GM21619 (cell line): ENCODE results near the gene TENM3.

ENCODE experiments used
- ATAC-seq: cut with Tn5 transposase; IDR thresholded peaks from one replicate; pipeline ENCODE4 v1.9.1; 2021; ENCODE audit not compliant: unreplicated experiment

TENM3 gene

DNA sequence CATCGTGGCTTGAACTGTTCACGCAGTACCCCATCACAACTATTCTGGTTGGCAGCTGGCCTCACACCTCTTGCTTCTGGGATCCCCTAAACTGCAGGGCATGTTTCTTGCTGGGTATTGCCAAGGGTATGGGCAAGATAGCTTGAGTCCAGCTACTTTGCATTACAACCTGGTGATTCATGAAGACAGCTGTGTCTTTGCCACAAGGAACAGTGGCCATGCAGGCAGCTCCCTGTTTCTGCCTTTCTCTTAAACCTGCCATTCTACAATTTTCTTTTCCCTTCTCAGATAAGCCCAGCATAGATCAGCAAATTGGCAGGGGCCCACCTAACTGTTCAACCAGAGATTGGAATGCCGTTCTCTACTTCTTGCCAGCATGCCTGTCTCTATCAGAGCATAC is 42.8 kb downstream of the TENM3 start:
- no peak for ATAC-seq

DNA sequence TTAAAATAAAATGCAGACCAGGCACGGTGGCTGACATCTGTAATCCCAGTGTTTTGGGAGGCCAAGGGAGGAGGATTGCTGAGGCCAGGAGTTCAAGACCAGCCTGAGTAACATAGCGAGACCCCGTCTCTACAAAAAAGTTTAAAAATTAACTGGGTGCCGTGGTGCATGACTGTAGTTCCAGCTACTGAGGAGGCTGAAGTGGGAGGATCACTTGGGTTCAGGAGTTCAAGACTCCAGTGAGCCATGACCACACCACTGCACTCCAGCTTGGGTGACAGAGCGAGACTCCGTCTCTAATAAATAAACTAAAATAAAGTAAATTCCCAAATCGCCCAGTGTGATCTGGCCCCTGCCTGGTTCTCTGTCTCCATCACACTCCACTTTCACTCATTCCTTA is 43.7 kb downstream of the TENM3 start:
- no peak for ATAC-seq

DNA sequence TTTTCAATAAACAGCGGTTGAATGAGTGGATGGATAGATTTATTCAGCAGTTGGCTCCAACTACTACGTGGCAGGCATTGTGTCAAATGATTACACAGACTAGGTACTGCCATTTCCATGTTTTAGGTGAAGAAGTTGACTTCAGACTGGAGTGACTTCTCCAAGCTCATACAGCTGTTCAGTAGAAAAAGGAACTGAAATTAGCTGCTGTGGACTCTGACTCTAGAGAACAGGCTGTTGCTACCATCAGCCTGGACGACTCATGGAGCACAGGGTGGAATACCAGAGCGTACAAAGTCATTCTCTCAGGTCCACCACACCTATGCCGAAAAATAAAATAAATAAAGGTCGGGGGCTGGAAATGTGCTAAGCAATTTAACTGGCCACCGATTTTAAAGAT is 45.3 kb downstream of the TENM3 start:
- ATAC-seq, result no peak

DNA sequence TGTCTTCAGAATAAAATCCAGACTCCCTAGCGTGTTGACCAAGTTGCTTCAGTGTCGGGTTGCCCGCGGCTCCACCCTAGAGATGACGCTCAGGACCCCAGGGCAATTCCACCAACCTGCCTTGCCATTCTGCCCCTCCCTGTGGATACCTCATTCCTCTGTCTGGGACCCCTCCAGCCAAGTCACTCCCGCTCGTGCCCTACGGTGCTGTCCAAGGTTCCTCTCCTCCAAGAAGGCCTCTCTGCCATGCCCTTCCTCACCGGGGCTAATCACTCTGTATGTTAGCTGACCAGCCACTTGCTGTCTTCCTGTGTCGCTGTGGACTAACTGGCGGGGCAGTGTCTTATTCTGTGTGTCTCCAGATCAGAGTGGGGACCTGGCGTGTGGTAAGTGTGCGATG is 46.6 kb downstream of the TENM3 start:
- no peak for ATAC-seq

DNA sequence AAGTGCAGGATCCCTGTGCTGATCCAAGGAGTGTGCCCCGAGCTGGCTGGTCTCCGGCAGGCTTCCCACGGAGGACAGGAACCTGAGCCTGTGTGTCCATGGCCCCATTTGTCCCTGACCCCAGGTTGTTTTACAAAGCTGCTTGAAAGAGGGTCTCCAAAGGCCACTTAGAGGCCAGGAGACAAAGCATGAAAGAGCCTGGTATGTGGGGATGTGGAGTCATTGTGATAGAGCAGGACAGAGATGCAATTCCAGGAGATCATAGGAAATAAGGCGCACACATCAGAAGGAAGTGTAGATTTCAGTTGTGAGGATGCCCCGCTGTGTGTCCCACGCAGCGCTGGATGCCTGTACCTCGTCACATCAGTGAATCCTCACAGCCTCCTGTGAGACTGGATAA is 48.0 kb downstream of the TENM3 start:
- ATAC-seq, result no peak

DNA sequence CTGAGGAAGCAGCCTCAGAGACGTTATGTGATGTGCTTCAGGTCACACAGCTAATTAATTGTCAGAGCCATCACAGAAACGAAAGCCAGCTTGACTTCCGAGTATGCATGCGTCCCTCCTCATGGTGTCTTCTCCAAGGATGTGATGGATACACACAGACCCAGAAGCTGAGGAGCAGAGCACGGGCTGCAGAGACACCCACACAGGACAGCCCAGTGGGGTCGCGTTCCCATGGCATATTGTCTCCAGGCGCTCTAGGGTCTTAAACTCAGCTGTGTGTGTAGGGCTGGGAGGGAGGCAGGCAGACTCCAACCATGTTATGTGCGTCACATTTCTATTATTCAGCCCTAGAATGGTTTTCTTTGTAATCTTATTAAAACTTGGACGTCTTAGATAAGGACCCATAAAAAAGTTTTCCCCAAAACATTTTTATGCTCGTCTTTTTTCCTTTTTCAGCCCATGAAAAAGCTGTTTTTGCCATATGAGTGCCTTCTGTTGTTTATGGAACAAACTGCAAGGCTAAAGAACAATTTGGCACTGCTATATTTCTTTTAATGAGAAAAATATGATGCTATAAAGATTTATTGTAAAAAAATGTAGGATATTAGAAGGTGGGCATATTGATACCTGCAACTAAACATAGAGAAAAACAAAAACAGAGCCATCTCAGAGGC is 48.5 kb downstream of the TENM3 start:
- no peak for ATAC-seq

DNA sequence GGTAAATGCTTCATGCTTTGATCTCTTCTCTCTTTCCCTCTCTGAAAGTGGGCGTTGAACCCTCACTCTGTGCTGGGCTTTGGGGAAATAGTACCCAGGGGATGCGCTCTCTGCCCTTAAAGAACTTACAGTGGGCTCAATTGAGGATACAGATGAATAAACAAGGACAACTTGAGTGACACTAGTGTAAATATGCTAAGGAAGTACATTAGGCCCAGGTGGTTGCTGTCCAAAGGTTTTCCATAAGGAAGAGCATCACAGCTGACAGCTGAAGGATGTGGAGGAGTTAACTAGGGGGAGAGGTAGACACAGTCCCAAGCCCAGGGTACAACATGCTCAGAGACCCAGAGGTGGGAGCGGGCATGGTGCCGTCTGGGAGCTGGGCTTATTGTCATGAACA is 49.4 kb downstream of the TENM3 start:
- ATAC-seq, result no peak

DNA sequence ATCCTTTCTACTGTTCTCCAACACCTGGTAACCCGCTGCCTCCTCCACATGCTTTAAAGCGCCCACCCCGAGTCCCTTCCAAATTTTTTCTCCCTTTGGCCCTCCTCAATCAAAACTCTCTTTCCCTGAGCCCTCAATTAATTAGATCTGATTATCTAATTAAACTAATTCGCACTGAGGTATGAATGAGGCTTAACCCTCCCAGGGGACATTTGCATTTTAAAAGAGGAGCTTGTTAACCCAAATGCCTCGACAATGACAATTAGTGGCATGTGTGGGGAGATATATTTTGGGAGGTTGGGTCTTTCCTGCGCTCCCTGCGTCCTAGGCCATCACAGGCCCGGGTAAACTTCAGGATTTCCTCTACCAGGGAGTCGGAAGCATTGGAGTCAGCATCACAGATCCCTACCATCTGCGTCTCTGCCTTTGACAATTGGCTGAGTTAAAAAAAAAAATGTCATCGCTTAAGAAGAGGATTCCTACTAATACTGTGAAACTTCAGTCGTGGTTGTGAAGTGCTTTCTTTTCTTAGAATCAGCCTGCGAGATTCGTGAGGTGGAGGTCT is 50.6 kb downstream of the TENM3 start:
- ATAC-seq, result no peak

DNA sequence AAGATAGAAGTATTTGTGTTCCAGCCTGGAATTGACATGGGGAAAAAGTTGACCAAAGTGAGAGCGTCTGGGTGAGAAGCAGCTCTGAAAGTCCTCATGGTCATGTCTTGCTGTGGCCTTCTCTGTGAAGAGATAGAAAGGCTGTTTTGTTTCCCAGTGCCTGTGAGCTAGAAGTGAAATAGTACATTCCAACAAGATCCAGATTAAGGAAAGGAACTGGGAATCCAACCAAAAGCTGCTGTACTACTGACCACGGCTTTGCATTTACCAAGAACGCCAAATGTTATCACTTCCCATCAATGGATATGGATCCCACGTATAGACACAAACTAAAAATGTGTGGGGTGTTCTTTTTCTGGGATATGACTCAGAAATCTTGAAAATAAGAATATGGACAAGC is 51.2 kb downstream of the TENM3 start:
- ATAC-seq, result no peak

DNA sequence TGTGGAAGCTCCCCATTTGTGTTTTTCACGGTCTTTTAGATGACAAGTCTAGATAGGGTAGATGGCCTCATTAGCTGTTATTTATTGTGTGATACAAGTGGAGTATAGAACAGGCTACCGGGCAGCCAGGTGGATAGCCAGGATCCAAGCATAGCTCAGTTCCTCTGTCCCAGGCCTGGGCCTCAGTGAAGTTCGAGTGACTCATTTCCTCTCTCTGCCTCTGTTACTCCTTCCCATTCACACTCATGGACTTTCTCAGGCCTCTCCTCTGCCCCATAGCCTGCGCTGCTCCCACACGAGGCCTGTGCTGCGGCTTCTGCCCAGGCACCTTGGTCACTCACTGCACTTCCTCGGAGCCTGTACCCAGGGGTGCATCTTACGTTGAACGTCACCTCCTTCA is 54.5 kb downstream of the TENM3 start:
- ATAC-seq, result no peak

DNA sequence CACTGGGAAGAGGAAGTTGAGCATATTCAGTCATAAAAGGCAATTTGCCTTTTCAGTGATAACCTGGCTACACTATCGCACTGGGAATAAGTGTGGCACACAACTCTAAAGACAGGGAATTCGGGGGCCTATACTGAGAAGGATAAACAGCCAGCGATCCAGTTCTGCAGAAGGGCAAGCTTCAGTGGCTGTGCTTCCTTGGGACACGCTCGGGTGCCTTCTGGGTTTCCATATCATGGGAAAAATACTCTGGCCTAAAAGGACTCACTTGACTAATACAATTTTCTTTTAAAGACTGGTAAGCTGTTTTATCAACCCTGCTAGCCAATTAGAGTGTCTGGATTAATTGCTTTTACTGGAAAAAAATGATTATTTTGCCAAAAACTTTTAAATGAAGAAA is 58.5 kb downstream of the TENM3 start:
- no peak for ATAC-seq

DNA sequence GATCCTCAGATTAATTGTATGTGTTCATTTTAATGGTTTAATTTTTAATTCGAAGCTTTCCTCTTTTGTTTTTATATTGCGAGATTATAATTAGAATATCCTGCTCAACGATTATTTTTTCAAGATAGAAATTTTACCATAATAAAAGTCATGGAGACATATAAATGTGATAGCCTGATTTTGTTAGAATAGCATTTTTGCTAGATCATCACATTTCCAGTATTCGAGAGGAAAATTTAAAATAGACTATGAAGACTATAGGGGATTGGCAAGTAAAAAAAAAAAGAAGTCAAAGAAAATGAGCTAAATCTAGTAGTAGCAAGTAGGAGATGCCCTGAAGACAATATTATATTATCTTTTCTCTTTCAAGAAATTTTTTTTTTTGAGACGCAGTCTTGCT is 60.6 kb downstream of the TENM3 start:
- ATAC-seq, result no peak

DNA sequence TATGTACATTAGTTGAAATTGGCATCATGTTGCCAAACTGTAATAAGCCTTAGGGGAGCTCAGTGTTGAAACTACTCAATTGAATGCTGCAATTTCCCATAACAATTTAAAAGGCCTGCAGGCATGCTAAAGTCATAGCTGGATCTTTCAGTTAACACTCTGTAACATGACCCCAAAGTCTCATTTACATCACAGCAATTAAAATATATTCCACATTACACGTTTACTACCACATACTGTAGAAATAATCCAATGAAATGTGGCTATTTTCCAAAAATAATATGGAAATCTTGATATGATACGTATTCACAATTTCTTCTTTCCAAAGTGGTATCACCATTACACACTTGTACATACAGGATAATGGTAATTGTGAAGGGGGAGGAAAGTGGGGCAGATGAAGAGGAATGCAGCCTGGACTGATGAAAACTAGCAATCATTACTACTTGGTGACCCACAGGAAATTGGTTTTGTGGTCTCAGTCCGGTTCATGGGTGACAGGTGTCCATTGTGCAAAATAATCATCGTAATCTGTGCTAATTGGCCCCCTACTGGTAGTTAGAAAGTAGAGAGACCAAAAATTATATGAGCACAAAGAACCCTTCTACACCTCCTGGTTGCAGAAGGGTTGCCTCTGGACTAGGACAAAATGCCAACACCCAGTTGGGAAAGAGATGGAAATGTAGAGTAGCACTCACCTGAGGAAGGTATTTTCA is 63.7 kb downstream of the TENM3 start:
- ATAC-seq, result no peak

DNA sequence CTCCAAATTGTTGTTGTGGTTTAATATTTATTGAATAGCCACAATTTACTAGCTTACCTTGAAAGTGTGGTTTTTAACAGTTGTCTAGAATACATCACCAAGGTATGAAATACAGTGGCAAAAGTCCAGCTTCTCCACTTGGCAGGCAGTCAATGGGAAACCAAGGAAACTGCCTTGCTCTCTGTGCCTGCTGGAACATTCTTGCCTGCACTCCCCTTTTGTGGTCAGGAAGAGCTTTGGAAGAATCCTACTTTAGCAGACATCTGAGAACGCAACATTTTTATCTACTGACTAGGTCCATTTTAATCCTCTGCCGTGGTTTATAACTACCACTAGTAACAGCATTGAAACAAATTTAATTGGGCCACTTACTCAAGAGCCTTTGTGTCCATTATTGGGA is 64.5 kb downstream of the TENM3 start:
- no peak for ATAC-seq

DNA sequence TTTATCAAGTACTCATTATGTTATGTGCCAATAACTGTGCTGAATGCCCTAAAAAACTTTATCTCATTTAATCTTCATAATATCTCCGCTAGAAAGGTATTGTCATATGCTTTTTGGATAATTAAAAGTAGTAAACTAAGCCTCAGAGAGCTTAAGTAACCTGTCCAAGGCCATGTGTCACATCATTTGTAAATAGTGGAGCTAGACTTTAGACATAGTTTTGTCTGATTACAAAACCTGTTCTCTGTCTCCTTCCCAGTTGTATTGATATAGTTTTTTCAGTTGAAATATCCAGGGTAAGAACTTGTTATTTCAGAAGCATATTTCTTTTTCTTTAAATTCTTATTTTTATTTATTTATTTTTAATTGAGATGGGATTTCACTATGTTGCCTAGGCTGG is 66.7 kb downstream of the TENM3 start:
- no peak for ATAC-seq

DNA sequence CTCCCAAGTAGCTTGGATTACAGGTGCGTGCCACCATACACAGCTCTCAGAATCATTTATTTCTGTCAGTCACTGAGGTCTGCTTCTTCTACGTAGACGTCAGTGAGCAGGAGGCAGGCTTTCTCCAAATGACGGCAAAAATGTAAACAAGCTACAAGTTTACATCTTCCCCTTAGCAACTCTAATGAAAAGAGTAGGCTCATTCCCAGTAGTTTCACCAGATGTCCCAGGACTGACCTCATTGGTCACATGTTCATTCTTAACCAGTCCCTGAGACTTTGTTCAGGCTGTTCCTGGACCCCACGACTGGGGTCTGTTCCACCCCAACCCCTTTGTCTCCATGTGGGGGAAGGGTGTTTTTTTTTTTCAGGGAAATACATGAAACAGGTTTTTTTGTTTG is 67.1 kb downstream of the TENM3 start:
- ATAC-seq, result no peak

DNA sequence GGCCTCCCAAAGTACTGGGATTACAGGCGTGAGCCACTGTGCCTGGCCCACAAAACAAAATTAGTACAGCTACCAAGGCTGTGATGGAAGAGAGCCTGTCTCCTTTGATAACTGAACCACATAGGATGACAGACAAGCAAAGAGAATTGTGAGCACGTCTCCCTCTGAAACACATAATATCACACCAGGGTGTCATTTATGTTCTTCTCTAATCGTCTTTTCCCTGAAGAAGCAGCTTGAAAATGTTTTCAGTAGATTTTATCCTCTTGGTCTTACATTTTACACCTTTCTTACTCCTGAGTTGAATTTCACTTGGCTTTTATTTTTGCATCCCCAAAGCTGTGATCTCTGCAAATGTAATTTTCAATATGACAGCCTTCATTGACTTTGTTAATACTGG is 67.8 kb downstream of the TENM3 start:
- ATAC-seq, result no peak

DNA sequence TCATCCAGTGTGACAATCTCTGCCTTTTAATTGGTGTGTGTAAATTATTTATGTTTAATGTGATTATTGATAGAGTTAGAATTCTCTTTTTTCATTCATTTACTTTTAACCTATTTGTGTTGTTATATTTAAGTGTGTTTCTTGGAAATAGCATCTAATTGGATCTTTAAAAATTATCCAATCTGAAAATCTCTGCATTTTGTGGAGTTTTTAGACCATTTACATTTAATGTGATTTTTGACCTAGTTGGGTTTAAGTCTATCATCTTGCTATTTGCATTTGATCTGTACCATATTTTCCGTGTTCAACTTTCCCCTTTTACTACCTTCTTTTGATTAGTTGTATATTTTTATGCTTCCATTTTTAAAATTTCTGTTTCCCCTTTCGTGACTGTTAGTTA is 71.3 kb downstream of the TENM3 start:
- no peak for ATAC-seq

DNA sequence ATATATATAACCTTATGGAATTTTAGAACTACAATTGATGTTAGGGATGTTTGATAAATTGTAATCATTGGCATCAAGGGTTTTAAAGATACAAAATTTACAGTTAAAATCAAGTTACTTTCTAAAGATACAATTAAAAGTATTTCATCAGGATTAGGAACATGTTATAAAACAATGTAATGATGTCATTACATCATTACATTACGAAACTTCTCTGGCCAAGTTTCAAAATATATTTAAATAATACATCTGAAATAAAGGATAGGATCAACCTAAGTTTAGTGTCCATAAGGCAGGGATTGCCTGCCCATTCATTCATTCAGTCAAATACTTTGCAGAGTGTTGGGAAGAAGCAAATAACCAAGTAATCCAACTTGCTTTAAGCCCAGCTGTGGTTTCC is 75.1 kb downstream of the TENM3 start:
- ATAC-seq, result no peak

DNA sequence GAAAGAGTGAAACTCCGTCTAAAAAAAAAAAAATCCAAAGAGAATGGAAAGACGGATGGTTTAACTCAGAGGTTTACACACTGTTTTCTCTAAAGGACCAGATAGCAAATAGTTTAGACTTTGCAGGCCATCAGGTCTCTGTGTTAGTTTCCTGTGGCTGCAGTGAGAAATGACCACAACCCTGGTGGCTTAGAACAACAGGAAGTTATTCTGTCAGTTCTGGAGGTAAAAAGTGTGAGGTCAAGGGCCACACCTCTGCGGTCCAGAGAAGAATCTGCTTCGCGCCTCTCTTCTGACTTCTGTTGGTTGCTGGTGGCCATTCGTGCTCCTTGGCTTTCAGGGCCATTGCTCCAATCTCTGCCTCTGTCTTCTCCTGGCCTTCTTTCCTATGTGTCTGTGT is 76.9 kb downstream of the TENM3 start:
- no peak for ATAC-seq

DNA sequence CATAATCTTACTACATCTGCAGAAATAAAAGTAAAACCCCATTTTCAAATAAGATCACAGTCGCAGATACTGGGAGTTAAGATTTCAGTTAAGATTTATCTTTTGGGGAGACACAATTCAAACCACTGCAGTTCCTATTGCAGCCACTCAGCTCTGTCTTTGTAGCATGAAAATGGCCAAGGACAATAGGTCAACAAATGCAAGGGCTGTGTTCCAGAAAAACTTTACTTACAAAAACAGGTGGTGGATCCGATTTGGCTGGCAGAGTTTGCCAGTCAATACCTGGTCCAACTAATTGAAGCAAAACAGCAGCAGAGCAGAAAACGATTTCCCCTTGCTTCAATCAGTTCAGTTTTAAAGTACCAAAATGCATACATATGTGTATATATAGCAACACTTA is 77.4 kb downstream of the TENM3 start:
- ATAC-seq, result no peak

DNA sequence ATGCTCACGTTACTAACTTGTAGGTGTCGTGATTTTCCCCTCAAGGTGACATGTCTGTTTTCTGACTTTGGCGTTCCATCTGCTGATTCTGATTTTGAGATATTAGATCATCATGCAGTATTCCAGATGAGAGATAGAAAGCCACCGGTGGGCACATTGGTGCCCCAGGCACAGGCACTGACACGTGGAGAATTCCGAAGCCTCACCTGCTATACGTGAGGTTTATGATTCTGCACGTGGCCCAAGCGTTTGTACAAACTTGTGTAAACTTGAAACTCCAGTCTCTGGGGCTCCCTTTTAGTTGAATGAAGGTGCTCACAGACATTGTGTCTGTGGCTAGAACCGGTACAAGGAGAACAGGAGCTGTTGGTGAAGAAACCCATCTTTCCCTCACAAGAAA is 81.1 kb downstream of the TENM3 start:
- no peak for ATAC-seq

DNA sequence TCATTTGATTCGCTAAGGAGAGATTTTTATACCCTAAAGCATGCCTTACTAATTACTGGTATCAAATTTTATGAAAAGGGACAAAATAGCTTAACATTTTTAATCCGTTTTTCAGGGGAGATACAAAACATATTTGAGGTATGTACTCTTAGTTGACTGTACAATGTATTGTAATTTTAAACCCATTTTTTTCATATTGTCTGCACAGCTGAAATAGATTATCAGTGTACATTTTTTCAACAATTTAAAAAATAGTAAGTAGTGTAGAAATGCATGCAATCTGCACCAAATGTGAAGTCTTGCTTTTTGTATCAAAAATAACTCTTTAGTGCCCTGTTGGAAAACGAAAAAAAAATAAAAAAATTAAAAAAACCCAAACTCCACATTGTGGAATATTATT is 82.2 kb downstream of the TENM3 start:
- no peak for ATAC-seq
